HFFc6 (cell line): ENCODE measurements around the gene BSN. TPM values are rescaled to one million over a fixed set of nuclear protein-coding genes. Genes with fewer than 3 reads are reported as not detected.
A peak's percentile ranks its signal among the peaks of the same experiment; 100 is the strongest.

Experiments
- DNase-seq: peaks from one replicate; pipeline ENCODE4 v3.0.0-alpha.2; 2018
- H3K27ac Mint-ChIP-seq: 2 replicates; pipeline ENCODE4 v1.8.0; 2020; ENCODE audit warnings: mild to moderate bottlenecking, mixed read lengths
- H3K27me3 Mint-ChIP-seq: 2 replicates; pipeline ENCODE4 v1.8.0; 2021; ENCODE audit warnings: mild to moderate bottlenecking, moderate library complexity, mixed read lengths; ENCODE audit not compliant: insufficient read depth
- H3K36me3 Mint-ChIP-seq: 2 replicates; pipeline ENCODE4 v1.8.0; 2021; ENCODE audit warnings: low read depth, mixed read lengths
- H3K4me1 Mint-ChIP-seq: 2 replicates; pipeline ENCODE4 v1.8.0; 2020; ENCODE audit warnings: low read depth, mixed read lengths
- H3K4me3 Mint-ChIP-seq: 2 replicates; pipeline ENCODE4 v1.8.0; 2020; ENCODE audit warnings: mild to moderate bottlenecking, moderate library complexity, mixed read lengths
- H3K9me3 Mint-ChIP-seq: 2 replicates; pipeline ENCODE4 v1.8.0; 2020; ENCODE audit warnings: mild to moderate bottlenecking, mixed read lengths
- total RNA-seq, 6 experiments: library from RNA; stranded (reverse); fragmentation: NEBNext Ultra II Directional; extraction: Animal tissue kit (Norgen Biotek cat#: 25700); gene quantifications; 2 replicates in 1 of 6; 3 replicates in 5 of 6; pipeline ENCODE4 v1.2.3, GENCODE V29; 2021
- TF ChIP-seq, protein P1 (sequence below): fragments of 200-600 bp; sonication (generic); IDR thresholded peaks from 2 replicates; pipeline ENCODE4 v1.5.0; 2021; ENCODE audit warnings: antibody characterized with exemption, mild to moderate bottlenecking

BSN gene
- total RNA-seq, 6 experiments from 2014 or later: 0.02 to 0.14 (median 0.06) TPM

GRCh38 chr3:49638445-49638844 lies 84.2 kb downstream of the BSN start:
- Mint-ChIP-seq H3K4me1 (peaks cover 7% of the 10 kb centered on the region), H3K9me3 (no peaks in the 10 kb centered on the region), H3K27me3 (peaks cover 18% of the 10 kb centered on the region), H3K27ac (no peak overlapping the region), H3K36me3 (no peaks in the 10 kb centered on the region), H3K4me3 (no peak overlapping the region)
- TF ChIP-seq, protein P1, sequence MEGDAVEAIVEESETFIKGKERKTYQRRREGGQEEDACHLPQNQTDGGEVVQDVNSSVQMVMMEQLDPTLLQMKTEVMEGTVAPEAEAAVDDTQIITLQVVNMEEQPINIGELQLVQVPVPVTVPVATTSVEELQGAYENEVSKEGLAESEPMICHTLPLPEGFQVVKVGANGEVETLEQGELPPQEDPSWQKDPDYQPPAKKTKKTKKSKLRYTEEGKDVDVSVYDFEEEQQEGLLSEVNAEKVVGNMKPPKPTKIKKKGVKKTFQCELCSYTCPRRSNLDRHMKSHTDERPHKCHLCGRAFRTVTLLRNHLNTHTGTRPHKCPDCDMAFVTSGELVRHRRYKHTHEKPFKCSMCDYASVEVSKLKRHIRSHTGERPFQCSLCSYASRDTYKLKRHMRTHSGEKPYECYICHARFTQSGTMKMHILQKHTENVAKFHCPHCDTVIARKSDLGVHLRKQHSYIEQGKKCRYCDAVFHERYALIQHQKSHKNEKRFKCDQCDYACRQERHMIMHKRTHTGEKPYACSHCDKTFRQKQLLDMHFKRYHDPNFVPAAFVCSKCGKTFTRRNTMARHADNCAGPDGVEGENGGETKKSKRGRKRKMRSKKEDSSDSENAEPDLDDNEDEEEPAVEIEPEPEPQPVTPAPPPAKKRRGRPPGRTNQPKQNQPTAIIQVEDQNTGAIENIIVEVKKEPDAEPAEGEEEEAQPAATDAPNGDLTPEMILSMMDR: no peak
- DNase-seq: peak; percentile 35

GRCh38 chr3:49639551-49639950 lies 85.3 kb downstream of the BSN start:
- no peaks in the 10 kb centered on the region for H3K9me3 Mint-ChIP-seq
- no peak for DNase-seq
- no peaks in the 10 kb centered on the region for H3K36me3 Mint-ChIP-seq
- H3K4me3 Mint-ChIP-seq: no peak overlapping the region
- no peak overlapping the region for H3K27ac Mint-ChIP-seq
- peaks cover 16% of the 10 kb centered on the region for H3K27me3 Mint-ChIP-seq
- TF ChIP-seq, protein P1: no peak
- peaks cover 7% of the 10 kb centered on the region for H3K4me1 Mint-ChIP-seq

- Mint-ChIP-seq H3K4me3 (no peak overlapping the region), H3K4me1 (peaks cover 7% of the 10 kb centered on the region), H3K9me3 (no peaks in the 10 kb centered on the region), H3K36me3 (no peaks in the 10 kb centered on the region), H3K27me3 (peaks cover 21% of the 10 kb centered on the region), H3K27ac (no peak overlapping the region)
- TF ChIP-seq, protein P1: no peak
- no peak for DNase-seq
Measured at GRCh38 chr3:49641292-49641691, 87.0 kb downstream of the BSN start.

GRCh38 chr3:49641921-49642707 lies 87.8 kb downstream of the BSN start:
- no peaks in the 10 kb centered on the region for H3K9me3 Mint-ChIP-seq
- TF ChIP-seq, protein P1: no peak
- H3K36me3 Mint-ChIP-seq: no peaks in the 10 kb centered on the region
- H3K4me1 Mint-ChIP-seq: peaks cover 7% of the 10 kb centered on the region
- H3K27ac Mint-ChIP-seq: no peak overlapping the region
- no peak for DNase-seq
- H3K27me3 Mint-ChIP-seq: peaks cover 22% of the 10 kb centered on the region
- H3K4me3 Mint-ChIP-seq: no peak overlapping the region

DNA sequence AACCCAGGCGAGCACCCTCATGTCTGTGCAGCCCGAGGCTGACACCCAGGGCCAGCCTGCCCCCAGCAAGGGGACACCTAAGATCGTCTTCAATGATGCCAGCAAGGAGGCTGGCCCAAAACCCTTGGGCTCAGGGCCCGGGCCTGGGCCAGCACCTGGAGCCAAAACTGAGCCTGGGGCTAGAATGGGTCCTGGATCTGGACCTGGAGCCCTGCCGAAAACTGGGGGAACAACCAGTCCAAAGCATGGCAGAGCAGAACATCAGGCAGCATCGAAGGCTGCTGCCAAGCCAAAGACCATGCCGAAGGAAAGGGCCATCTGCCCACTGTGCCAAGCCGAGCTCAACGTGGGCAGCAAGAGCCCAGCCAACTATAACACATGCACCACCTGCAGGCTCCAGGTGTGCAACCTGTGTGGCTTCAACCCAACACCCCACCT lies 88.5 kb downstream of the BSN start:
- Mint-ChIP-seq H3K27ac (no peak overlapping the region), H3K9me3 (no peaks in the 10 kb centered on the region), H3K36me3 (no peaks in the 10 kb centered on the region), H3K27me3 (peaks cover 22% of the 10 kb centered on the region), H3K4me3 (no peak overlapping the region), H3K4me1 (peaks cover 7% of the 10 kb centered on the region)
- DNase-seq: no peak
- TF ChIP-seq, protein P1: no peak
